ENCODE results near the gene AGBL4. TPM values are rescaled to one million over a fixed set of nuclear protein-coding genes. Genes with fewer than 3 reads are reported as not detected.

AGBL4 gene
- total RNA-seq, 1 experiment from 2014 or later, result not detected

DNA sequence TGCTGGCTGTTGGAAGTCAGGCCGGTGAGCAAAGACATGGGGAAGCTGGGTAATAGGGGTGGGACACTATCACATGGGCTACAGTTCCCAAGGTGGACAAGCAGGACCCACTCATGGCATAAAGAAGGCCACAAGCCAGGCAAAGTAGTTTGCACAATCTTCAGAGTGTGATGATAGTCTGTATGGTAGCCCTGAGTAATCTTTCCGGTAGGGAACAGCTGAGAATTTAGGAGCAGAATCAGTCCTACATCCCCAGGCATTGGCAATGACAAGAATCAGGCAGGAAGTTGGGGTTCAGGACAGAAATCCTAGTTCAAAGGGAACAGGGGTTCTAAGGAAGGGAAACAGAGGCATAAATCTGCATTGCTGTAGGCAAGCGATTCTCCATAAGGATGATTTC is 1527.8 kb downstream of the AGBL4 start:
- Mint-ChIP-seq H3K27me3 (ENCODE audit: insufficient read depth, unreplicated experiment) (no peaks in the 10 kb centered on the region), H3K9me3 (ENCODE audit: unreplicated experiment) (no peaks in the 10 kb centered on the region), H3K27ac (ENCODE audit: unreplicated experiment) (no peak overlapping the region), H3K4me1 (ENCODE audit: low read depth, unreplicated experiment) (peaks cover 11% of the 10 kb centered on the region), H3K4me3 (ENCODE audit: unreplicated experiment) (no peak overlapping the region), H3K36me3 (ENCODE audit: insufficient read depth, unreplicated experiment) (no peaks in the 10 kb centered on the region)
- H3K4me1 ChIP-seq, result peaks cover 8% of the 10 kb centered on the region
- ChIA-PET POLR2A (no interaction called here), CTCF (no interaction called here)
- H3K36me3 ChIP-seq (ENCODE audit: control insufficient read depth, insufficient read depth, low read length), result no peaks in the 10 kb centered on the region
- no TSS peak for BruUV-seq (replicated peaks)
- intact Hi-C loops (cut with micrococcal nuclease; ENCODE audit: unreplicated experiment), result loop anchor here (10.0 kb wide), 2 partner anchors 231 to 391 kb away; no protein-coding TSS in a partner anchor
- DNase-seq, result no peak
- no peaks in the 10 kb centered on the region for H3K9me3 ChIP-seq
- H3K27me3 ChIP-seq (replicated peaks; ENCODE audit: control insufficient read depth, insufficient read depth, low read length), result no peaks in the 10 kb centered on the region
- no peak overlapping the region for H3K4me3 ChIP-seq (ENCODE audit: low read depth, low read length)
- TF ChIP-seq, protein P1, sequence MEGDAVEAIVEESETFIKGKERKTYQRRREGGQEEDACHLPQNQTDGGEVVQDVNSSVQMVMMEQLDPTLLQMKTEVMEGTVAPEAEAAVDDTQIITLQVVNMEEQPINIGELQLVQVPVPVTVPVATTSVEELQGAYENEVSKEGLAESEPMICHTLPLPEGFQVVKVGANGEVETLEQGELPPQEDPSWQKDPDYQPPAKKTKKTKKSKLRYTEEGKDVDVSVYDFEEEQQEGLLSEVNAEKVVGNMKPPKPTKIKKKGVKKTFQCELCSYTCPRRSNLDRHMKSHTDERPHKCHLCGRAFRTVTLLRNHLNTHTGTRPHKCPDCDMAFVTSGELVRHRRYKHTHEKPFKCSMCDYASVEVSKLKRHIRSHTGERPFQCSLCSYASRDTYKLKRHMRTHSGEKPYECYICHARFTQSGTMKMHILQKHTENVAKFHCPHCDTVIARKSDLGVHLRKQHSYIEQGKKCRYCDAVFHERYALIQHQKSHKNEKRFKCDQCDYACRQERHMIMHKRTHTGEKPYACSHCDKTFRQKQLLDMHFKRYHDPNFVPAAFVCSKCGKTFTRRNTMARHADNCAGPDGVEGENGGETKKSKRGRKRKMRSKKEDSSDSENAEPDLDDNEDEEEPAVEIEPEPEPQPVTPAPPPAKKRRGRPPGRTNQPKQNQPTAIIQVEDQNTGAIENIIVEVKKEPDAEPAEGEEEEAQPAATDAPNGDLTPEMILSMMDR (IDR thresholded peaks at IDR 0.05; ENCODE audit: insufficient read depth in 1 of 2, low read depth in 1 of 2, low read length in 1 of 2, severe bottlenecking in 1 of 2, unreplicated experiment in 1 of 2), result no peak

- no peak overlapping the region for H3K27ac Mint-ChIP-seq (ENCODE audit: unreplicated experiment)
- H3K27me3 Mint-ChIP-seq (ENCODE audit: insufficient read depth, unreplicated experiment), result peaks cover 3% of the 10 kb centered on the region
- peaks cover 11% of the 10 kb centered on the region for H3K4me1 Mint-ChIP-seq (ENCODE audit: low read depth, unreplicated experiment)
- Histone ChIP-seq H3K27me3 (replicated peaks; ENCODE audit: control insufficient read depth, insufficient read depth, low read length) (no peaks in the 10 kb centered on the region), H3K36me3 (ENCODE audit: control insufficient read depth, insufficient read depth, low read length) (no peaks in the 10 kb centered on the region), H3K9me3 (no peaks in the 10 kb centered on the region), H3K4me1 (peaks cover 8% of the 10 kb centered on the region), H3K4me3 (ENCODE audit: low read depth, low read length) (no peak overlapping the region)
- CTCF ChIA-PET, result no interaction called here
- intact Hi-C loops (cut with micrococcal nuclease; ENCODE audit: unreplicated experiment), result loop anchor here (10.0 kb wide), 2 partner anchors 230 to 390 kb away; no protein-coding TSS in a partner anchor
- H3K36me3 Mint-ChIP-seq (ENCODE audit: insufficient read depth, unreplicated experiment), result no peaks in the 10 kb centered on the region
- BruUV-seq (replicated peaks), result no TSS peak
- H3K4me3 Mint-ChIP-seq (ENCODE audit: unreplicated experiment), result no peak overlapping the region
- H3K9me3 Mint-ChIP-seq (ENCODE audit: unreplicated experiment), result no peaks in the 10 kb centered on the region
- POLR2A ChIA-PET, result no interaction called here
- TF ChIP-seq, protein P1 (IDR thresholded peaks at IDR 0.05; ENCODE audit: insufficient read depth in 1 of 2, low read depth in 1 of 2, low read length in 1 of 2, severe bottlenecking in 1 of 2, unreplicated experiment in 1 of 2), result no peak
- no peak for DNase-seq
Measured at GRCh38 chr1:48495166-48495565, 1528.6 kb downstream of the AGBL4 start.

- no peaks in the 10 kb centered on the region for H3K36me3 Mint-ChIP-seq (ENCODE audit: insufficient read depth, unreplicated experiment)
- peak in 1 of 2 experiments; percentile 5 for DNase-seq
- no peak overlapping the region for H3K4me3 ChIP-seq (ENCODE audit: low read depth, low read length)
Measured at GRCh38 chr1:48493970-48494769, 1529.6 kb downstream of the AGBL4 start.

More at GRCh38 chr1:48493970-48494769, 1529.6 kb downstream of the AGBL4 start:
- H3K4me1 Mint-ChIP-seq (ENCODE audit: low read depth, unreplicated experiment), result peaks cover 11% of the 10 kb centered on the region
- H3K27ac Mint-ChIP-seq (ENCODE audit: unreplicated experiment), result no peak overlapping the region
- TF ChIP-seq, protein P1 (IDR thresholded peaks at IDR 0.05; ENCODE audit: insufficient read depth in 1 of 2, low read depth in 1 of 2, low read length in 1 of 2, severe bottlenecking in 1 of 2, unreplicated experiment in 1 of 2), result no peak
- BruUV-seq (replicated peaks), result no TSS peak
- intact Hi-C loops (cut with micrococcal nuclease; ENCODE audit: unreplicated experiment), result loop anchor here (10.0 kb wide), 2 partner anchors 229 to 389 kb away; no protein-coding TSS in a partner anchor
- H3K27me3 Mint-ChIP-seq (ENCODE audit: insufficient read depth, unreplicated experiment), result peaks cover 3% of the 10 kb centered on the region
- H3K4me1 ChIP-seq, result peaks cover 8% of the 10 kb centered on the region
- no peaks in the 10 kb centered on the region for H3K27me3 ChIP-seq (replicated peaks; ENCODE audit: control insufficient read depth, insufficient read depth, low read length)
- H3K9me3 ChIP-seq, result no peaks in the 10 kb centered on the region
- POLR2A ChIA-PET, result no interaction called here
- no peaks in the 10 kb centered on the region for H3K9me3 Mint-ChIP-seq (ENCODE audit: unreplicated experiment)
- no peaks in the 10 kb centered on the region for H3K36me3 ChIP-seq (ENCODE audit: control insufficient read depth, insufficient read depth, low read length)
- no peak overlapping the region for H3K4me3 Mint-ChIP-seq (ENCODE audit: unreplicated experiment)
- CTCF ChIA-PET, result interaction anchor here (0.9 kb wide), 1 partner anchor 22 kb away, joined by 3 read pairs; no protein-coding TSS in a partner anchor
